Stimulated activated CD4-positive, alpha-beta T cell treated with anti-CD3 and anti-CD28 coated beads, Interleukin-4, amount 100 ng/mL, for 24 hours (primary cell): Measurements from ENCODE around the gene KIAA0586.
"Not testable (repeated sequence)": the region's sequence is repeated elsewhere in the genome, so short reads cannot be mapped to it uniquely, and the experiment has no call there.

Experiments used
- DNase-seq: peaks from one replicate; pipeline ENCODE4 v3.0.0-alpha.2; 2020

The KIAA0586 gene

DNA sequence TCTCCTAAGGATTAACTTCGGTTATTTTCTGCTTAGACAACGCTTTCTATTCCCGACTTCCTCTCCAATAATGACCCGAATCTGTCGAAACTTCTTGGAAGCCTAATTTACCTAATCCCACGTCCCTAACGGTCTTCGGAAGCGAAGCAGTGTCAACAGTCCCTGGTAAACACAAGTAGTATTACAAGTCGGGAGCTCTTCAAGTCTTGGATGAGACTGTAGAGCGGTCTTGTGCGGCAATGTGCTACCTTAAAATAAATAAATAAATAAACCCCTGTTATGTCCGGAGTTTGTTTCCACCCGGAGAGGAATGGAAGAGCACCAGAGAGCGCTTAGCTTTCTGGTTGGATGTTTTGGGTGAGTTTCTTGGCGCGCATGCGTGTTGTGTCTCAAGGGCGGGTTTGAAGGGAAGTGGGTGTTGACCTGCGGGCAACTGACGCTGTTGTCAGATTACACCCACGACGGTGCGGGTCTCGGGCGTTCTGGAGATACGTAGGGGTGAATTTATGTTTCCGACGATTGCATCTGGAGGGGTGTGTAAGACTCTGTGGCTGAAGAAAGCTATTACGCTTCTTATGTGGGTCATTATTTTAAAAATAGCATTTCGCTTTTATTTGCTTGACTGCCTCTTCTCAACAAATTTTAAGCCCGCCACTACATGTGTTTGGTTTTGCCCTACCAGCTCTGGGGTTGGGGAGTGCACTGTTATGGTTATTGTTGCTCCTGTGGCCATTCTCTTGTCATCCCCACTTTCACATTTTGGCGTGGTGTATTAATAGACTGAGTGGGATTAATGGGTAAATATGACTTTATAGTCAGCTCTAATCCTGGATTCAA lies at the start of gene KIAA0586, which contains the start of gene TIMM9:
Gene KIAA0586 (plus strand): TSS at position 439 of the 837 bp plus-strand sequence. CDS start 546 bp downstream, outside the sequence.
Gene TIMM9 (minus strand): TSS at position 251 of the 837 bp plus-strand sequence. CDS start 15,586 bp downstream, outside the sequence.
- DNase-seq: peak; percentile 97

DNA sequence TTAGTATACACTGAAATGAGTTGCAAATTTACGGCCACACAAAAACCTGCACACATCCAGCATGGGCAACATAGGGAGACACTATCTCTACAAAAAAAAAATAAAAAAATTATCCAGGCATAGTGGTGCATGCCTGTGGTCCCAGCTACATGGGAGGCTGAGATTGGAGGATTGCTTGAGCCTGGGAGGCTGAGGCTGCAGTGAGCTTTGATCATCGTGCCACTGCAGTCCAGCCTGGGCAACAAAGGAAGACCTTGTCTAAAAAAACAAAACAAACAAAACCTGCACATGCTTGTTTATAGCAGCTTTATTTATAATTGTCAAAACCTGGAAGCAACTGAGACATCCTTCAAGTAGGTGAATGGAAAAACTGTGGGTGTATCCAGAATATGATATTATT lies 36.7 kb upstream of the KIAA0586 start:
- no peak for DNase-seq

DNA sequence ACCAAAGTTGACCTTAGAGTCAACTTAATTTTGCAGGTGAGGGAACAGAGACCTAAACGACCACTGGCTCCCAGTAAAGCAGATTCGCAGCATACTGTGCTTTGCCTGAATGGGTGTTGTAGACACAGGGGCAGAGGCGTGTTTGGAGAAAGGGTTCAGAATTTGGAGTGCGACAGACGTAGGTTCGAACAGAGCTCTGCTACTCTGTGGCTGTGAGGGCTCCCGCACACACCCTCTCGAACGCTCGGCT lies 32.0 kb upstream of the KIAA0586 start:
- no peak for DNase-seq

DNA sequence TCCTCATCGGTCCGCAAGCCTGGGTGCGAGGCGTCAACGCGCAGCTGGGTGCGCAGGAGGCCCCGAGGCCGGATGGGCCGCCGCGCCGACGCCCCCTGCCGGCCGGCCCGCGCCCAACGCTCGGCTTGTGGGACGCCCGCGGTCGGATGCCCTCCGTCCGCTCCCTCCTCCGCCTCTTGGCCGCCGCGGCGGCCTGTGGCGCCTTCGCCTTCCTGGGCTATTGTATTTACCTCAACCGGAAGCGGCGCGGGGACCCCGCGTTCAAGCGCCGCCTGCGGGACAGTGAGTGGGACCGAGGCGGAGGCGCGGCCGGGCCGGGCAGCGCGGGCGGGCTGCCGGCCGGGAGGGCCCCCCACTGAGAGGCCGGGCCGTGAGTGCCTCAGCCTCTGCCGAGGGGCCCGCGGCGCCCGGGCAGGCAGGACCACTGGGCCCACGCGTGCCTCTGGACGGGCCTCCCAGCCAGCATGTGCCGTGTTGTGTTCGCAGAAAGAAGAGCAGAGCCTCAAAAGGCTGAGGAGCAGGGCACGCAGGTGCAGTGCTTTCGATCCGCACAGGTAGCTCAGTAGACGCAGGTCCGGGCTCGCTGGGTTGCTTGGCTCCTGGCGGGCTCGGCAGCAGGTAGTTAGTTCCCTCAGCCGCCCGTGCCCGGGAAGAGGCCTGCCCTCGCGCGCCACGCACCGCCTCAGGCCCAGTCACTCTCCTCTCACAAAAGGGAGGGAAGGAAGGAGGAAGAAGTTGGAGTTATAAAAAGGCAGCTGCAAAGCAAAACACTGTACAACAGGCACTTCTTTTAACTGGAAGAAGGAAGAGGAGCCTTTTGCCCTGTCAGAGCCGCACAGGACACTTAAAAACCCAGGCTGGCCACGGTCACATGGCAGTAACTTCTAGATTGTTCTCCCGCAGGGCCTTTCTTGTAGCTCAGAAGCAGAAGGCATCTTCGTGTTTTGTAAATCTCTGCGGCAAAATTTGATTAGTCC lies 31.4 kb upstream of the KIAA0586 start, which contains the start of gene TOMM20L:
Gene TOMM20L (plus strand): TSS at position 119 of the 977 bp plus-strand sequence. CDS start 28 bp downstream, at position 147.
- DNase-seq: peak; percentile 70

DNA sequence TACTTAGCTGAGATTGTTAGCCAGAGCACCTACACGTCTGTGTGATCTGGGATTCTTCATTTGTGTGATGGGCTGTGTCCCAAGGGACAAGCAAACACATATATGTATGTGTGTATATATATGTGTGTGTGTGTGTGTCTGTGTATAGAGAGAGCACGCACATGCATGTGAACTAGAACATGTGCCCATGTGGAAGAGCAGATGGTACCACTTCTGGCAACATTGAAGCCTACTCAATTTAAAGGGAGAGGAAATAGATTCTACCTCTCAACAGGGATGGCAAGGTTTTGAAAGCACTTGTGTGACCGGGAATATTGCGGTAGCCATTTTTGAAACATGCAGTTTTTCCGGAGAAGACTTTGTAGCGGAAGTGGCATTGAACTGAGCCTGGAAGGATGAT lies 30.4 kb upstream of the KIAA0586 start:
- no peak for DNase-seq

DNA sequence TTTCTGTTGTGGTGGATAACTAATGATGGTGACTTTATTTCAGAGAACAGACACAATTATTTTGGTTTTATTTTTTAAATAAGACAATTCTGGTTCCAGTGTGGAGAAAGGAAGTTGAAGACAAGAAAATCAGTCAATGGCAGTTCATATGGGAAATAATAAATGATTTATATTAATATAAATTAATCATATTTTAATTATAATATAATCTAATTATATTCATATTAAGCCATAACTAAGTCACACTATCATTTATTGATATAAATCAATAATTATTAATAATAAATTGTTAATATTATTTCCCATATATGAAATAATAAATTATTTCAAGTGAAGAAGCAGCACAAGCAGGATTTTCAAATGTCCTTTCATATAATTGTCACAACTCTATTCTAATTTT lies 29.0 kb upstream of the KIAA0586 start:
- no peak for DNase-seq

DNA sequence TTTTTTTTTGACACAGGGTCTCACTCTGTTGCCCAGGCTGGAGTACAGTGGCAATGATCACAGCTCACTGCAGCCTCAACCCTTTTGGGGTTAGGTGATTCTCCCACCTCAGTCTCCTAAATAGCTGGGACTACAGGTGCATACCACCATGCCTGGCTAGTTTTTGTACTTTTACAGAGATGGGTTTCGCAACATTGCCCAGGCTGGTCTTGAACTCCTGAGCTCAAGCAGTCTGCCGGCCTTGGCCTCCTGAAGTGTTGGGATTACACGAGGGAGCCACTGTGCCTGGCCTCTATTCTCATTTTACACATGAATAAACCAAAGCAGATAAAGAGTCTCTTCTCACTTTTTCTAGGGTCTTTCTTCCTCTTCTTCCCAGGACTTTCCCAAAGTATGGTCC lies 28.6 kb upstream of the KIAA0586 start:
- DNase-seq: no peak

DNA sequence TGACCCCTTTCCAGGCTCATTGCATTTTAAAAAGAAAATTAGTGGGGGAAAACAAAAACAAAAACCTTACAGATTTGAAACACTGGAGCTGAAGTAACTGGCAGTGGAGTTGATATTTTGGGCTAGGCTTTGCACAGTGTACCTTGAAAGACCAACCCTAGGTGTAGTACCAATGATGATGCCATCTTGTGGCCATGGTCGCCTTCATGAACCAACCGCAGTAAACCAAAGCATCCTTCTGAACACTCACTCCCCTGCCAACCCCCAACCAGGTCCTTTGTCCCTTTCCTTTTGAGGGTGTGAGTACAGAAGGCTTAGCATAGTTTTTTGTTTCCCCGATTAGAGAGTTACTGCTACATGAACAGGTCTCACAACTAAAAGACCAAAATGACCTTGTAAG lies 25.9 kb upstream of the KIAA0586 start:
- DNase-seq: no peak

DNA sequence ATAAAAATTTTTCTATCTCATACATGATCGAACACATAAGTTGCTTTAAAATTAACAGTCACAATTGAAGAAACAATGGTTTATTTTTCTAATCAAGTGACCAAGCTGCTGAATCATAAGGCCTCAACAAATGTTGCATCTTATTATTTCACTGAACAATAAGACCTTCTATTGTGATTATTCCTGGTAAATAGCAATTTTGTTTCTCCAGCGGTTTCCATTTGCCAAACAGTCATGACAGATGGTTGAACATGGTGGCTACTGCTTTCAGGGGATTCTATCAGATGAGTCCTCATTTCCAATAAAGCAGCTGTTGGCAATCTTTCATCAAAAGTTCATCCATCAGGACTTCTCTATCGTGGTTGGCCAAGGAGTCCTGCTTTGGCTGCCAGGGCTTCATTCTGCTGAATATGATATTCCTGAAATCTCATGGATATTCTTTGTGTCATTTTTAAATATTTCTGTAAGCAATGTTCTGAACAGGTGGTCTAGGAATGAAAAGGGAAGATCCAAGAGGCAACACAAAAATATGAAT lies 18.8 kb upstream of the KIAA0586 start:
- DNase-seq: no peak

DNA sequence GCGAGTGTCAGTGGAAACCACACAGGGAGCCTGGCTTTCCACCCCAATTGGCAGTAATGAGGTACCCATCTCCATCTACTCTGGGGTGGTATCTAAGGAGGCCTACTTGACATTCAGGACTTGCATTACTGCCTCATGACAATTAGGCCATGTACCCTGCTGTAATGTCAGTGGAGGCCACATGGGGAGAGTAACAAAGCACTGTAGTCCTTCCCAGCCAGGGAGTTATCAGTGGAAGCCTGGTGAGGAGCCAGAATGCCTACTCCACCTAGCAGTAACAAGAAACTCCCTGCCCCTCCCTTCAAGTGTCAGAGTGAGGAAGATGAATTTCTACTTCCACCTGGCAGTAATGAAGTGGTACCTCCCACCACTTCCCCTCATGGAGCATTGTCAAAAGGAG lies 12.7 kb upstream of the KIAA0586 start:
- no peak for DNase-seq

DNA sequence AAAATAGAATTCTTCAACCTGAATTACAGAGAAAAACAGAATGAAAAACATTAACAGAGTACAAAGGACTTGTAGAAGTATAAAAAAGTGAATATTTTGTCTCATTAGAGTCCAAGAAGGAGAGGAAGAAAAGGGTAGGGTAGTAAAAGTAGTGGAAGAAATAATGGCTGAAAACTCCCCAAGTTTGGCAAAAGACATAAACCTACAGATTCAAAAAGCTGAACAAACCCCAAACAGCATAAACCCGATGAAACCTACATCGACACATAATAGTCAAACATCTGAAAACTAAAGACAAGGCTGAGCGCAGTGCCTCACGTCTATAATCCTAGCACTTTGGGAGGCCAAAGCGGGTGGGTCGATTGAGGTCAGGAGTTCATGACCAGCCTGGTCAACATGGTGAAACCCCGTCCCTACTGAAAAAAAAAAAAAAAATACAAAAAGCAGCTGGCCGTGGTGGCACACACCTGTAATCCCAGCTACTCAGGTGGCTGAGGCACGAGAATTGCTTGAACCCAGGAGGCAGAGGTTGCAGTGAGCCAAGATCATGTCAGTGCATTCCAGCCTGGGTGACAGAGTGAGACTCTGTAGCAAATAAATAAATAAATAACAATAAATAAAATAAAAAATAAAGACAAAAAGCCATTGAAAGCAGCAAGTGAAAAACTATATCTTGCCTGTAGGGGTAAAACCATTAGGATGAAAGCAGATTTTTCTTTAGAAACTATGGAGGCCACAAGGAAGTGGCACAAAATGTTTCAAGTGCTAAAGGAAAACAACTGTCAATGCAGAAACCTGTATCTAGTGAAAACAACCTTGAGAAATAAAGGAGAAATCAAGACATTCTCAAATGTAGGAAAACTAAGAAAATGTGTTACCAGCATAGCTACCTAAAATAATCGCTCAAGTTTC lies 11.6 kb upstream of the KIAA0586 start:
- no peak for DNase-seq

DNA sequence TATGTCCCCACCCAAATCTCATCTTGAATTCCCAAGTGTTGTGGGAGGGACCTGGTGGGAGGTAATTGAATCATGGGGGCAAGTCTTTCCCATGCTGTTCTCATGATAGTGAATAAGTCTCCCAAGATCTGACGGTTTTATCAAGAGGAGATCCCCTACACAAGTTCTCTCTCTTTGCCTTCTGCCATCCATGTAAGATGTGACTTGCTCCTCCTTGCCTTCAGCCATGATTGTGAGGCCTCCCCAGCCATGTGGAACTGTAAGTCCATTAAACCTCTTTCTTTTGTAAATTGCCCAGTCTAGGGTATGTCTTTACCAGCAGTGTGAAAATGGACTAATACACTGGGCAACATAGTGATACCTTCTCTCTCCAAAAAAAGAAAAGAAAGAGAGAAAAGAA lies 10.6 kb upstream of the KIAA0586 start:
- DNase-seq: not testable (repeated sequence)

DNA sequence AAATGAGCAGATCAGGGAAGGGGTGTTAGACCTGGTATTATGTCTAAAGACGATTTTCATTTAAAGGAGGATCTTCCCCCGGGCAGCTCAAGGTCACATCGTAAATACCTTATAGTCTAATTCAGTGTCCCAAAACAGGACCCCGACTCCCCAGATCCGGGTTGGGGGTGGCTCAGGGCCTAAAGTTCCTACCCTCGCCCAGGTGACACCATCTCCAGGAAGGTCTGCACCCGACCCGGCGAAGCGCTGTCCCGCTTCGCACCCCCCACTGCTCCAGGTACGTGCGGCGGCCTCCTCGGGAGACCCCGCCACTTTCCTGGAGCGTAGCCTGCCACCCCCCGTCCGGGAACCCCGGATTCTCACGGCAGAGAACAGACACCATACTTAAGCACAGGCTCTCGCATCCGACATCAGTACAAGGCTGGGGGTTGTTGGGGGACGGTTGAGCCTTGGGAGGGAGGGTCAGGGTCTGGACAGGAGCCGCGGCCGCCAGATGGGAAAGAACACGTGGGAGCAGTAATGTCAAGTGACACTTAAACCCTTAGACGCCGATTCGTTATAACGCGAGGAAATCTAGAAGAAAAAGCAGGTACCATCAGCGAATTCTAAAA lies 744 bp upstream of the KIAA0586 start:
- peak; percentile 58 for DNase-seq

DNA sequence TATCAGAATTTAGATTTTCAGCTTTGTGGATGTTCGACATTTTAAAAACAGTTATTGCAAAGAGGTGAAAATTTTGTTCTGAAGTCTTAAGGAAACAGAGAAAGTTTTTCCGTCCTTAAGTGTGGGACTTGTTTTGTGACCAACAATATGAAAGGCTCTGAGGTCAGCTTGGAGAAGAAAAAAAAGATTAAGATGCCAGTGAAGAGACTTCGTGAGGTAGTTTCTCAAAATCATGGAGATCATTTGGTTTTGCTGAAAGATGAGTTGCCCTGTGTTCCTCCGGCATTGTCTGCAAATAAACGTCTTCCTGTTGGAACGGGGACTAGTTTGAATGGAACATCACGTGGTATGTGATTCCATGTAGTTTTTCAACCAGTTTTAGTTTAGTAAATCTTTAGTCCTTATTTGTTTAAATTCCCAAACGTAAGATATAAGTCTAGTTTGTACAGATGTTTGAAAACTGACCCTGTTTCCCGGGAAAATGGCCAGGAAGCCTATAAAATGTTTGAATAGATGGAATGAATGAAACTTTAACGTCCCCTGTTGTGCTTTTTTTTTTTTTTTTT lies 682 bp downstream of the KIAA0586 start:
- peak; percentile 15 for DNase-seq

DNA sequence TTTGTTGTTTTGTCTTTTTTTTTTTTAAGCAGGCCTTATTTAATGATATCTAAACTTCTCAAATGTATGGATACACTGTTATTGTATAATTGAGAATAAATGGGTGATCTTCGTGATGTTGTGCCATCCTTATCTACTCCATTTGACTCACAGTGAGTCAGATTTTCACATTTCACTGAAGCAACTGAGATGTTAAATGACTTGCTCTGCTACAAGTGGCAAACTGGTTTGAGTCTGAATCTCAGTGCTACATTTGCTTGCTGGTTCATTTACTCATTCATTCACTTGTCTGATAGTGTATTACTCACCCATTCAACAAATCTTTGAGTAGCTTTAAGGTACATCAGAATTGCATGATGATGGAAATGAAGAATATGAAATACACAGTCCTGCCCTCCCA lies 2.6 kb downstream of the KIAA0586 start:
- DNase-seq: peak; percentile 23

DNA sequence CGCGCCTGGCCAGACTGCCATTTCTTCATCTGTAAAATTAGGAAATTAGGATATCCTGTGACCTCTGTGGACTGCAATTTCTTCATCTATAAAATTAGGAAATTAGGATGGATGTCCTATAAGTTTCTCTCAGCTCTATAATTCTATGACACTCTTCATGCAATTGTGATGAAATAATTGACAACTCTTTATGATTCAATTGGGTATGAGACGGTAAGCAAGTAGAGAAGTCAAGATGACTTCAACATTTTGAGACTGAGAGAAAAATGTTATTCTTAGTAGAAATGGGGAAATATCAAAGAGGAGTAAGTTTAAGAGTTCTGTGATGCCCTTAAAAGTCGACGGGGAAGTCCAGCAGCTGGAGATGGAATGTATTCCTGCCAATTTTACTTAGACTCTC lies 12.0 kb downstream of the KIAA0586 start:
- DNase-seq: no peak

DNA sequence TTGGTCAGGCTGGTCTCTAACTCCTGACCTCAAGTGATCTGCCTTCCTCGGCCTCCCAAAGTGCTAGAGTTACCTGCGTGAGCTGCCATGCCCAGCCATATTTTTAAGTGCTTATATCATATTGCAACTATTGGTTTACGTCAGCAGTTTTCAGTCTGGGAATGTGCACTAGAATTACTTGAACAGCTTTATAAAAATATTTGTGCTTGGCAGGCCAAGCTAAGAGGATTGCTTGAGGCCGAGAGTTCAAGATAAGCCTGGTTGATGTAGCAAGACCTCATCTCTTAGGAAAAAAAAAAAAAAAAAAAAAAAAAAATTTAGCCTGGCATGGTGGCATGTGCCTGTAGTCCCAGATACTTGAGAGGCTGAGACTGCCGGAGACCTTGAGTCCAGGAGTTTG lies 17.1 kb downstream of the KIAA0586 start:
- no peak for DNase-seq

DNA sequence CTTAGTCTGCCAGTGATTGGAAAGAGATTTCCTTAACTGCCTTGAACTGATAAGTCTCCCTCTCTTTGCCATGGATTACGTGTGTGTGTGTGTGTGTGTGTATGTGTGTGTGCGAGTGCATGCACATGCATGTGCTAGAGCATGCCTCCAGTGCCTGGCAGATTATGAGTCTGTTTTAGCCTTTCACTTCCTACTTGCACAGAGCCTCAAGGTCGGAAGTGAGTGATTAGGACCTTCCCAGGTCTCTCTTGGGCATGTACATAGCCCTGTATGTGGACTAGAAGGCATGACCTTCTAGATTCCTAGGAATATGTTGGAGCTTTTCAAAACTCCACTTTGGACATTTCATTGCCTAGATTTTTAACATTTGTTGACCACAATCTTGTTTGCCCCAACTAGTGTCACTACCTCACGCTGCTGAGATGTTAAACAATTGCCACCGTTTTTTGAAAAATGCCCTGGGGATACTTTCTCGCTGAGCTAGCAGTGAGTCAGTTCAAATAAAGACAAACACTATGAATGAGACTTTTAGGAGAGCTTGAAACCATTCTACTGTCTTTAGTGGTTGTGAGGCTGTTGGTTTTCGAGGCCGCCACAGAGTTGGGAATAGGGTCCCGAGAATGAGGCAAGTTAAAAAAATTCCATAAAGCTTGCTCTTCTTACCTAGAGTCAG lies 28.2 kb downstream of the KIAA0586 start:
- DNase-seq: no peak

DNA sequence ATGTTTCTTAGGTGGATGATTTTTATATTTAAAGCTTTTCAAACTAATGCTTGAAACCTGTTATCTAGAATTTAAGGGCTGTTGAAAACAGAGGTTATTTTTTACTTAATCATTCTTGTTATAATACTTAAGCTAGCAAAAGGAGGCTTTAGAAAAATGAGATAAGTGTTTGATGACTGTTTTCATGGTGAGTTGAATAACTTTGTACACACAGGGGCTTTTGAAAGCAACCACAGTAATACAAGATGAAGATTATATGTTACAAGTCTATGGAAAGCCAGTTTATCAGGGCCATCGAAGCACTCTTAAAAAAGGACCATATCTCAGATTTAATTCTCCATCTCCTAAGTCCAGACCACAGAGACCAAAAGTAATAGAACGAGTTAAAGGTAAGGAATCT lies 33.3 kb downstream of the KIAA0586 start:
- no peak for DNase-seq

DNA sequence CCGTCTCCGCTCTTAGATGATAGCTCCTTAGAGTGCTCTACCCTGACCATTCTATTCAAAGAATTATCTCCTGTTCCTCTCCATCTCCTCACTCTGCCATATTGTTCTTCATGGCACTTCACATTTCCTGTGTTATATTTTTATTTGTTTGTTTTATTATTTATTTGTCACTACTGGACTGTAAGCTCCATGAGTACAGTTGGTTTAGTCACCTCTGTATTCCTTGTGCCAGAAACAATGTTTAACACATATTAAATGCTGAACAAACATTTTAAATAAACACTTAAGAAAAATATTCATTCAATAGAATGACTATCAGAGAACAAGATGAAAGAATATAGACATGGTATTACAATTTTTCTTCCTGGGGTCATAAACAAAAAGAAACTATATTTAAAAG lies 35.6 kb downstream of the KIAA0586 start:
- DNase-seq: no peak

DNA sequence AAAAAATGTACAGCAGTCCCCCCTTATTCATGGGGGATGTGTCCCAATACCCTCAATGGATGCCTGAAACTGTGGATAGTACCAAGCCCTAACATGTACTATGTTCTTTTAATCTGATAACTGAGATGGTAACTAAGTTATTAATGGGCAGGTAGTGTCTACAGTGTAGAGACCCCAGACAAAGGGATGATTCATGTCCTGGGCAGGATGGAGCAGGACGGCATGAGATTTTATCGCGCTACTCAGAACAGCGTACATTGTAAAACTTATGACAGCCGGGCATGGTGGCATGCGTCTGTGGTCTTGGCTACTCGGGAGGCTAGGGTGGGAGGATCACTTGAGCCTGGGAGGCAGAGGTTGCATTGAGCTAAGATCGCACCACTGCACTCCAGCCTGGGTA lies 37.1 kb downstream of the KIAA0586 start:
- no peak for DNase-seq
